Sigmoid colon (tissue), 7 donors: ENCODE measurements around the gene PLB1. TPM values are rescaled to one million over a fixed set of nuclear protein-coding genes. Genes with fewer than 3 reads are reported as not detected.

Experiments used
- DNase-seq: peaks from one replicate; pipeline ENCODE4 v3.0.0-alpha.2; 2019
- H3K27ac ChIP-seq, 4 donors: fragments of 200-600 bp; sonication (generic); one replicate each; pipeline ENCODE4 v1.5.1; 2016 to 2019; ENCODE audit warnings: mild to moderate bottlenecking in 1 of 4
- H3K27me3 ChIP-seq, 3 donors: fragments of 200-600 bp; sonication (generic); one replicate each; pipeline ENCODE4 v1.5.1; 2019; ENCODE audit warnings: mild to moderate bottlenecking in 1 of 3
- H3K36me3 ChIP-seq, 4 donors: fragments of 200-600 bp; sonication (generic); one replicate each; pipeline ENCODE4 v1.5.1; 2016 to 2019
- H3K4me1 ChIP-seq, 4 donors: fragments of 200-600 bp; sonication (generic); one replicate each; pipeline ENCODE4 v1.5.1; 2017 to 2019
- H3K4me3 ChIP-seq, 4 donors: fragments of 200-600 bp; sonication (generic); one replicate each; pipeline ENCODE4 v1.5.1; 2017 to 2019; ENCODE audit warnings: mild to moderate bottlenecking in 2 of 4, moderate library complexity in 1 of 4
- H3K9me3 ChIP-seq, 4 donors: fragments of 200-600 bp in 3 of 4; sonication (generic) in 3 of 4; one replicate each; pipeline versions ENCODE4 v1.5.1 to v1.6.1; 2013 to 2019
- CTCF ChIP-seq, 4 experiments: fragments of 450-650 bp in 3 of 4; fragments of 200-600 bp in 1 of 4; IDR thresholded peaks; one replicate each; pipeline ENCODE4 v1.5.1; 2016 to 2019; ENCODE audit warnings: antibody characterized with exemption in 4 of 4, mild to moderate bottlenecking in 3 of 4, moderate library complexity in 2 of 4
- EP300 ChIP-seq, 4 donors: sonication (generic); formaldehyde crosslinking; IDR thresholded peaks; one replicate each; pipeline ENCODE4 v1.6.1; 2017; ENCODE audit warnings: antibody characterized with exemption in 4 of 4
- POLR2A ChIP-seq, 2 donors: fragments of 450-650 bp; IDR thresholded peaks; one replicate each; pipeline ENCODE4 v1.6.1; 2016; ENCODE audit warnings: antibody characterized with exemption in 2 of 2, mild to moderate bottlenecking in 2 of 2, moderate library complexity in 2 of 2
- POLR2AphosphoS5 ChIP-seq, 4 donors: sonication (generic); formaldehyde crosslinking; IDR thresholded peaks; one replicate each; pipeline ENCODE4 v1.6.1; 2017; ENCODE audit warnings: antibody characterized with exemption in 4 of 4
- WGBS, 2 donors: extraction: QIAGEN DNeasy Blood & Tissue Kit; methylation state at CpG; one replicate each; pipeline ENCODE4 v1.1.7; 2013; 5-methylcytosine and 5-hydroxymethylcytosine counted together
- intact Hi-C: fragments of 100-400 bp; cut with DNase I; formaldehyde crosslinking; loops from one replicate; pipeline ENCODE4 v1.15.1; 2023
- polyA plus RNA-seq, 3 donors: library from polyadenylated mRNA; stranded (reverse); fragments of 200-250 nt; gene quantifications; one replicate each; pipeline ENCODE4 v1.2.3, GENCODE V29; 2013
- total RNA-seq, 4 donors: library from RNA; depleted of rRNA; stranded (reverse); fragments of >200 nt; gene quantifications; one replicate each; pipeline ENCODE4 v1.1.0, GENCODE V29; 2016
- donor health status: healthy with polysubstance abuse.
- donor health status: Bipolar disorder and iron deficiency.
- donor health status: healthy.

PLB1 gene
- total and polyA plus RNA-seq, 7 donors = 1.2 to 18.3 (median 2.1) TPM

DNA sequence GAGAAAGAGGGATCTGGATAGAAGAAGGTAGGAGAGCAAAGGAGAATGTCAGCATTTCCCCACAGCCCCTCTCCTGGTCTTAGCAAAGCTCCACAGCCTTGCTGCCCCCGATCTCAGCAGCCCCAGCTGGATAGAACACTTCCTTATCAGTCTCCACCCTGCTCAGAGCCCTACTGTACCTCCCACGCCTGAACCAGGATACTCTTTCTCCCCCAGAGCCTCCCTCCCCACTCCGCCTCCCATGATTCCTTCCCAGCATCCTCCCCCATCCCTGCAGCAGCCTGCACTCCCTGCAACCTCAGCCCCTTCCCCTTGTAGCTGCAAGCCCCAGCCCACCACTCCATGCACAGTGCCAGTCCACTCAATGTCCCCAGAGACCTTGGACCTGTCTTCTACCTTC lies 25.8 kb downstream of the PLB1 start:
- no peak for DNase-seq
- no peaks in the 10 kb centered on the region for H3K4me1 ChIP-seq
- H3K9me3 ChIP-seq = no peaks in the 10 kb centered on the region
- H3K36me3 ChIP-seq = no peaks in the 10 kb centered on the region
- no peak overlapping the region for H3K27ac ChIP-seq
- 35 to 51% methylated on average over 3 of the region's 3 CpGs for WGBS, 2 donors
- intact Hi-C loops = no loop called here
- no peak for TF ChIP-seq EP300 (IDR thresholded peaks at IDR 0.05)
- no peak for TF ChIP-seq POLR2A (IDR thresholded peaks at IDR 0.05)
- no peak for TF ChIP-seq CTCF (IDR thresholded peaks at IDR 0.05)
- no peak overlapping the region for H3K4me3 ChIP-seq
- H3K27me3 ChIP-seq = peaks cover 0 to 19% (median 0%) of the 10 kb centered on the region in 3 donors

- no peak overlapping the region for H3K27ac ChIP-seq
- 82 to 88% methylated on average over 11 of the region's 11 CpGs for WGBS, 2 donors
- H3K36me3 ChIP-seq = no peaks in the 10 kb centered on the region
- no peaks in the 10 kb centered on the region for H3K4me1 ChIP-seq
- intact Hi-C loops = no loop called here
- no peak overlapping the region for H3K4me3 ChIP-seq
- H3K27me3 ChIP-seq = peaks cover 0 to 19% (median 0%) of the 10 kb centered on the region in 3 donors
- DNase-seq = no peak
- TF ChIP-seq CTCF (IDR thresholded peaks at IDR 0.05) (no peak), POLR2A (IDR thresholded peaks at IDR 0.05) (no peak), POLR2AphosphoS5 (IDR thresholded peaks at IDR 0.05) (no peak), EP300 (IDR thresholded peaks at IDR 0.05) (no peak)
- H3K9me3 ChIP-seq = no peaks in the 10 kb centered on the region
Observed at GRCh38 chr2:28522481-28522880, 26.6 kb downstream of the PLB1 start.

DNA sequence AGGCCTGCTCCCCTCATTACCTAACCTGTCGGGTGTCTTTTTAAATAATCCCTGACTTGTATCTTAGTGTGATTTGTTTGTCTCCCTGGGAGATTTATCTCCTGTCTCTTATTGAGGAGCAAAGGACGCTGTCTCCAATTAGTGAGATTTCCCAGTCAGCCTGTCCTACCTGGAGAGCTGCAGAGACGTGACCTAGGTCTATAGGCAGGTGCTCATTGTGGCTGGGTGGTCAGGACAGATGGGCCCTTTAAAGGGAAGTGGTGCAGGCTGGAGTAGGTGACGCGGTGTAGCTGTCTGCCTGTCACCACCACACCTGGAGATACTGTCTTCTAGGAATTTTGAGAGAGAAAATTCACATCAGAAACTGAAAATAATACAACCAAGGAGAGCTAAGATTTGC lies 28.0 kb downstream of the PLB1 start:
- H3K27me3 ChIP-seq = peaks cover 0 to 19% (median 0%) of the 10 kb centered on the region in 3 donors
- no peaks in the 10 kb centered on the region for H3K36me3 ChIP-seq
- H3K27ac ChIP-seq = no peak overlapping the region
- no peaks in the 10 kb centered on the region for H3K4me1 ChIP-seq
- H3K4me3 ChIP-seq = no peak overlapping the region
- TF ChIP-seq POLR2AphosphoS5 (IDR thresholded peaks at IDR 0.05) = no peak
- TF ChIP-seq EP300 (IDR thresholded peaks at IDR 0.05) = no peak
- no peak for TF ChIP-seq CTCF (IDR thresholded peaks at IDR 0.05)
- TF ChIP-seq POLR2A (IDR thresholded peaks at IDR 0.05) = no peak
- 34 to 48% methylated on average over 5 of the region's 5 CpGs for WGBS, 2 donors
- intact Hi-C loops = no loop called here
- DNase-seq = no peak
- no peaks in the 10 kb centered on the region for H3K9me3 ChIP-seq

DNA sequence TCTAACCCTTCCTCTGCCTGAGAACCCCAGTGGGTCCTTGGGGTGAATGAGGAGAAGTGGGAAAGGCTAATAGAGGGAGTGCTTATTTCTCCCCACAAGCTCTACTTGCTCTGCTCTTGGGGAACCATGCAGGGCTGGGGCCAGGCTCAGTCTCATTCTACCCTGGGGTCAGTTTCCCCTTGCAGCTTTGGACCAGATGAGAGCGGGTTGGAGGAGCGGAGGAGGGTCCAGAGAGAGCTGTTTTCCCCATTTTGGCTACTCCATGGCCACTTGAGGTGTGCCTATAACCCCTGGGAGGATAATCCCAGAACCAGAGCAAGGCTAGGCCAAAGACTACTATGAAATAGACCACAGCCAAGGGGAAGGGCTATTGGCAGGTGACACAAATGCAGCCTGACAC lies 29.6 kb downstream of the PLB1 start:
- no peaks in the 10 kb centered on the region for H3K36me3 ChIP-seq
- intact Hi-C loops = no loop called here
- no peak for TF ChIP-seq POLR2A (IDR thresholded peaks at IDR 0.05)
- TF ChIP-seq POLR2AphosphoS5 (IDR thresholded peaks at IDR 0.05) = no peak
- no peak for TF ChIP-seq EP300 (IDR thresholded peaks at IDR 0.05)
- TF ChIP-seq CTCF (IDR thresholded peaks at IDR 0.05) = no peak
- no peak overlapping the region for H3K27ac ChIP-seq
- peaks cover 0 to 10% (median 0%) of the 10 kb centered on the region in 3 donors for H3K27me3 ChIP-seq
- DNase-seq = no peak
- WGBS, 2 donors = 97 to 99% methylated on average over 2 of the region's 2 CpGs
- no peaks in the 10 kb centered on the region for H3K9me3 ChIP-seq
- no peak overlapping the region for H3K4me3 ChIP-seq
- H3K4me1 ChIP-seq = no peaks in the 10 kb centered on the region

- TF ChIP-seq POLR2AphosphoS5 (IDR thresholded peaks at IDR 0.05) (no peak), POLR2A (IDR thresholded peaks at IDR 0.05) (no peak), EP300 (IDR thresholded peaks at IDR 0.05) (no peak), CTCF (IDR thresholded peaks at IDR 0.05) (no peak)
- Histone ChIP-seq H3K4me3 (no peak overlapping the region), H3K27me3 (peaks cover 0 to 9% (median 0%) of the 10 kb centered on the region in 3 donors), H3K9me3 (no peaks in the 10 kb centered on the region), H3K36me3 (no peaks in the 10 kb centered on the region), H3K4me1 (no peaks in the 10 kb centered on the region), H3K27ac (no peak overlapping the region)
- DNase-seq = no peak
- intact Hi-C loops = no loop called here
- WGBS, 2 donors = 89 to 95% methylated on average over 8 of the region's 8 CpGs
Observed at GRCh38 chr2:28526527-28527132, 30.8 kb downstream of the PLB1 start.
